ENCODE data around the gene CROCC.
"Not testable (repeated sequence)": the region's sequence is repeated elsewhere in the genome, so short reads cannot be mapped to it uniquely, and the experiment has no call there.

CROCC gene

DNA sequence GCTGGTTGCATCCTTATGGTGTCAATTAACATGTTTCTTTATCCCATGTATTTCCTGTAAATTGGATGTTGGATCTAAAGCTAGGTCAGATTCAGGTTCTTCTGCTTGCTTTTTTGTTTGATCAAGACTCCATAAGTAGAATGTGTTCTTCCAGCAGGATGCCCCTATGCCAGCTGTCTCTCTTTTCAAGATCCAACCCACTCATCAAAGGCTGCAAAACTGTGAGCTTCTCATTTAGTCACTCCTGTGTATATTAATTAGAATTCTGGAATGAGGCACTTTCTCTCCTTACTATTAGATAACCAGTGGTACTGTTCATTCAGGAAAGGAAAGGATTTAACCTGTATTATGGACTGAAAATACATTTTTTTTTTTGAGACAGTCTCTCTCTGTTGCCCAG lies 12.2 kb downstream of the CROCC start:
- in situ Hi-C loops (cut with HindIII; ENCODE audit: low sequenced_read_pairs): not testable (repeated sequence)

DNA sequence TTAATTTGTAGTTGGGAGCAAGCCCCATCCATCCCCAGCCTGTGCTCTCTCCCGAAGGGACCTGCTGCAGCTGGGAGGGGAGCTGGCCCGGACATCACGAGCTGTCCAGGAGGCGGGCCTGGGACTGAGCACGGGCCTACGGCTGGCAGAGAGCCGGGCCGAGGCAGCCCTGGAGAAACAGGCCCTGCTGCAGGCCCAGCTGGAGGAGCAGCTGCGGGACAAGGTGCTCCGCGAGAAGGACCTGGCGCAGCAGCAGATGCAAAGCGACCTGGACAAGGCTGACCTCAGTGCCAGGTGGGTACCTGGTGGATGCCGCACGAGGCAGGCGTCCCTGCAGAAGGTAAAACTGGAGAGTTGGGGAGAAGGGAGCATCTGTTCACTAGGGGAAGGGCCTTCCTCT lies 14.8 kb downstream of the CROCC start:
- in situ Hi-C loops (cut with HindIII; ENCODE audit: low sequenced_read_pairs): not testable (repeated sequence)

DNA sequence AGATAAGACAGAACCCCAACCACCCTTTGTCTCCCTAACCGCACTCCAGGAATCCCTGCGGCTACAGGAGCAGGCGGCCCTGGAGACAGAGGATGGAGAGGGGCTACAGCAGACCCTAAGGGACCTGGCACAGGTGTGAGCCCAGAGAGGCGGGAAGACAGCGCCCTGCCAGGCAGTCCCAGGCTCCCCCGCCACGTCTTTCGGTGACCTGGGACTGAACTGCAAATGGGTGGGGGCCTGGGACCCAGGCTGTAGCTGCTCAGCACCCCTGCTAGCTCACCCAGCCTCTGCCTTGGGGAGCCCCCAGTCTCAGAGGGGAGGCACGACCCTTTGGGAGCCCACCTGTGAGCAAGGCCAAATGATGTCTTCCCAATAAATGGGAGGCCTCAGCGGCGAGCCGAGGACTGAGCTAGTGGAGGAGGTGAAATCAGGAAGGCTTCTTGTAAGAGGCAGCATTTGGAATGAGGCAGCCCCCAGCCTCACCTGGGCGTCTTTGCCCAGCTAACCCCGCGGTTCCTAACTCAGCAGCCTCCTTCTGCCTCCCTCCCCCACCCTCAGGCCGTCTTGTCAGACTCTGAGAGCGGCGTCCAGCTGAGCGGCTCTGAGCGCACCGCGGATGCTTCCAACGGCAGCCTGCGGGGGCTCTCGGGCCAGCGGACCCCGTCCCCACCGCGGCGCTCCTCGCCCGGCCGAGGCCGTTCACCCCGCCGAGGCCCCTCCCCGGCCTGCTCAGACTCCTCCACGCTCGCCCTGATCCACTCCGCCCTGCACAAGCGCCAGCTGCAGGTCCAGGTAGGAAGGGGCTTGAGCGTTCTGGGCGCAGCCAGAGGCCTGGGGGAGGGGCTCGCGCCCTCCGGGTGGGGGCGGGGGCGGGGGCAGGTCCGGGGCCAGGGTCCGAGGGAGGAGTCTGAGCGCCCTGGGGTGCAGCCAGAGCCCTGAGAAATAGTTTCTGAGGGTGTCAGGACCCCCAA lies 16.9 kb downstream of the CROCC start:
- in situ Hi-C loops (cut with HindIII; ENCODE audit: low sequenced_read_pairs): no loop called here

DNA sequence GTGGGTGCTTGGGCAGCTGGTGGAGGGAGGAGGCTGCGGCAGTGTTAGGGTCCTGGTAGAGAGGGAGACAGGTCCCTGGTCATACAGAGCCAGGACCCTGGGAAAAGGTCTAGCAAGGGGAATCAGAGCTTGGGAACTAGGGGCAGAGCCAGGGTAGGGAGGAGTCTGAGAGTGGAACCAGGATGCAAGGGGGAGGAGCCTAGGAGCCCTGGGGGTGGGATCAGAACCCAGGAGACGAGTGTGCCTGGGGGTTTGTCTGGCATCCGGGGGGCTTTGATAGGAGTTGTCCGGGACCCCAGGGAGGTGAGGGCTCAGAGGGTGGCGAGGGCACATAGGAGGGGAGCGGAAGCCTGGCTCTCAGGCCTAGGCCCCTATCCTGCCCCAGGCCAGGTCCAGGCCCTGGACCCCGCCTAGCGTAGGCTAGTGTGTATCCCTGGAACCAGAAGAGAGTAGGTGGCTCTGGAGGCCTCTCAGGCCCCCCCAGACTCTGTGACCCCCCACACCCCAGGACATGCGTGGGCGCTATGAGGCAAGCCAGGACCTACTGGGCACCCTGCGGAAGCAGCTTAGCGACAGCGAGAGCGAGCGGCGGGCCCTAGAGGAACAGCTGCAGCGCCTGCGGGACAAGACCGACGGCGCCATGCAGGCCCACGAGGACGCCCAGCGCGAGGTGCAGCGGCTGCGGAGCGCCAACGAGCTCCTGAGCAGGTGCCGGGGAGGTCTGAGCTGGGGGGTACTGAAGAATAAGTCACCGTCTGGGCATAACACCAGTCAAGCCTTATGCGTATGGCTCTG lies 17.9 kb downstream of the CROCC start:
- in situ Hi-C loops (cut with HindIII; ENCODE audit: low sequenced_read_pairs): not testable (repeated sequence)

DNA sequence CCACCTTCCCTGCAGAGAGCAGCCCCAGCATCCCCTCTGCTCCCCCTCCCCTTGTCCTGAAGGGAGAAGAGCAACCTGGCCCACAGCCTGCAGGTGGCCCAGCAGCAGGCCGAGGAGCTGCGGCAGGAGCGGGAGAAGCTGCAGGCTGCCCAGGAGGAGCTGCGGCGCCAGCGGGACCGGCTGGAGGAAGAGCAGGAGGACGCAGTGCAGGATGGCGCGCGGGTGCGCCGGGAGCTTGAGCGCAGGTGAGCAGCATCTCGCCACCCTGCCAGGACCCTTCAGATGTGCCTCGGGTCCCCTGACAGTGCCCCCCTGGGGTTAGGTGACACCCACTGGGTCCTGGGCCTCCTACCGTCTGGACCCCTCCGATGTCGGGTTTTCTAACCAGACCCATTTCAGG lies 22.3 kb downstream of the CROCC start:
- in situ Hi-C loops (cut with HindIII; ENCODE audit: low sequenced_read_pairs): no loop called here

DNA sequence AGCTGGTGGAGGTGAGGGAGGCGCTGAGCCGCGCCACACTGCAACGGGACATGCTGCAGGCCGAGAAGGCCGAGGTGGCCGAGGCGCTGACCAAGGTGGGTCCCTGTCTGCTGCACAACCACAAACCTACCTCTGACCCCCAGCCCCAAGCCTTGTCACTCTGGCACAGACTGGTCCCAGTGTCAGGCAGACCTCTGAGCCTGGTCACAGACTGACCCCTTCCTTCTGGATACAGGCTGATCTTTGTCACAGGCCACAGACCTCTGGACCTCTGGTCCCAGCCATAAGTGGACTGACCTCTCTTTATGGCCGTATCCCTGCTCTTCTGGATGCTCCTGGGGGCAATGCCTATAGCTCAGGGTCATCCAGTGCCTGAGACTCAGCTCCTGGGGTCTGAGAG lies 23.8 kb downstream of the CROCC start:
- in situ Hi-C loops (cut with HindIII; ENCODE audit: low sequenced_read_pairs): not testable (repeated sequence)

DNA sequence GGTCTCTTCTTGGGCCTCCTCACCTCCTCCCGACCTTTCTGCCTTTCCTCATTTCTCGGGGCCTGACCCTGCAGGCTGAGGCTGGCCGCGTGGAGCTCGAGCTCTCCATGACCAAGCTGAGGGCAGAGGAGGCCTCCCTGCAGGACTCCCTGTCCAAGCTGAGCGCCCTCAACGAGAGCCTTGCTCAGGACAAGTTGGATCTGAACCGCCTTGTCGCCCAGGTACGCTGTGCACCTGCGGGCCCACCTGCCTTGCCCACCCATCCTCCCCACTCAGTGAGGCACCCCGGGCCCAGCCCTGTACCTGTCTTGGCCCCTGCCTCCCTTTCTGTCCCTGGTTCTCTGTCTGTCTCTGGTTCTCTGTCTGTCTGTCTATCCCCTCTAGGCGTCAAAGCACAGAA lies 24.5 kb downstream of the CROCC start:
- in situ Hi-C loops (cut with HindIII; ENCODE audit: low sequenced_read_pairs): not testable (repeated sequence)

DNA sequence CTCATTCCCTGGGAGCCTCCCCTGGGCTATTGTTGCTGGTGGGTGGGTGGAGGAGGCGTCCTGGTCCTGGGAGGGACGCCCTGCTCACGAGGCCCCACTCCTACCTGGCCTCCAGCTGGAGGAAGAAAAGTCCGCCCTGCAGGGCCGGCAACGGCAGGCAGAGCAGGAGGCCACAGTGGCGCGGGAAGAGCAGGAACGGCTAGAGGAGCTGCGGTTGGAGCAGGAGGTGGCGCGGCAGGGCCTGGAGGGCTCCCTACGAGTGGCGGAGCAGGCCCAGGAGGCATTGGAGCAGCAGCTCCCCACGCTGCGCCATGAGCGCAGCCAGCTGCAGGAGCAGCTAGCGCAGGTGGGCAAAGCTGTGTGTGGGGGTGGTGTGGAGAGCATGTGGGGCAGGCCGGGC lies 24.9 kb downstream of the CROCC start:
- in situ Hi-C loops (cut with HindIII; ENCODE audit: low sequenced_read_pairs): no loop called here

DNA sequence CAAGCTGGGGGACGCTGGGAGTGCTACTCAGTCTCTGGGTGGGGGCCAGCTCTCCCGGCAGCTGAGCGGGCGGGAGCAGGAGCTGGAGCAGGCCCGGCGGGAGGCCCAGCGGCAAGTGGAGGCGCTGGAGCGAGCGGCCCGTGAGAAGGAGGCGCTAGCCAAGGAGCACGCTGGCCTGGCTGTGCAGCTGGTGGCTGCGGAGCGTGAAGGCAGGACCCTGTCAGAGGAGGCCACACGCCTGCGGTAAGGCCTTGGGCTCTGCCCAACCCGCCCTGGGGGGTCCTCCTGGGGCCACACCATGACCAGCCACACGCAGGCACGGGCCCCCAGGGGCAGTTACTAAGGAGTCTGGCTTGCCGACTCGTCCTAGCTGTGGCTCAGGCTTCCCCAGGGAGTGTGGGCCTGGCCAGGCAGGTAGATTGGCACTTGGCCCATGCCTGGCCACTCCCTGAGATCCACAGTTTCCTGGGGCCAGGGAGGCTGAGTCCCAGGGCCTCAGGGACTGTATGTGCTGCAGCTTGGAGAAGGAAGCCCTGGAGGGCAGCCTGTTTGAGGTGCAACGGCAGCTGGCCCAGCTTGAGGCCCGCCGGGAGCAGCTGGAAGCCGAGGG lies 26.7 kb downstream of the CROCC start:
- in situ Hi-C loops (cut with HindIII; ENCODE audit: low sequenced_read_pairs): not testable (repeated sequence)

DNA sequence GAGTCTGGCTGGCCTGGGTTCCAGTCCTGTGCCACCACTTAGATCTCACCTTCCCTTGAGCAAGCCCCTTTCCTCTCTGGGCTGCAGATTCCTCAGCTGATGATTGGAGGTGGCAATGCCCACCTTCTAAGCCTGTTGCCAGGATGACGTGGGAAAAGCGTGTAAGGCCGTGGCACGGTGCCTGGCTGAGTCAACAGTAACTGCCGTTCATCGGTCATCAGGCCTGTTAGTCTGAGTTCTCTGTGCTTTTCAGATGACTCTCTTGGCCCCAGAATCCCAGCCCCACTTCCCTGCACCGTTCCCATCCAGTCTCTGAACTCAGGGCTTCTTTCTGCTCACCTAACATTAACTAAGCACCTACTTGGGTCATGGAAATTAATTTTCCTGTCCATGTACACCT lies 27.3 kb downstream of the CROCC start:
- in situ Hi-C loops (cut with HindIII; ENCODE audit: low sequenced_read_pairs): not testable (repeated sequence)

DNA sequence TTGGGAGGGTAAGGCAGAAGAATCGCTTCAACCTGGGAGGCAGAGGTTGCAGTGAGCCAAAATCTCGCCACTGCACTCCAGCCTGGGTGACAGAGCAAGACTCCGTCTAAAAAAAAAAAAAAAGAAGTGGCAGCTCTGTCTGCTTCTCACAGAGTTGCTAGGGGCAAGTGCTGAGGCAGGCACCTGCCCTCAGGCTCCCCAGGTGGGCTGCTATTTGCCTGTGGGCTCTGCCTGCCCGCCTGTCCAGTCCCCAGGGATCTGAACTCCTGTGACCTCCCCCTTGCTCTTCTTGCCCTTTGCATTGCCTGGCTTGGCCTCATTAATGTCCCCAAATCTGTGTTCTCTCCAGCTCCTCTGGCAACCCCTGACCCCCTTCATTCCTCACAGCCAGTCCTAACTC lies 30.6 kb downstream of the CROCC start:
- in situ Hi-C loops (cut with HindIII; ENCODE audit: low sequenced_read_pairs): loop anchor here (10.0 kb wide), 1 partner anchor 62 kb away; the partner anchor contains the start of gene ATP13A2

DNA sequence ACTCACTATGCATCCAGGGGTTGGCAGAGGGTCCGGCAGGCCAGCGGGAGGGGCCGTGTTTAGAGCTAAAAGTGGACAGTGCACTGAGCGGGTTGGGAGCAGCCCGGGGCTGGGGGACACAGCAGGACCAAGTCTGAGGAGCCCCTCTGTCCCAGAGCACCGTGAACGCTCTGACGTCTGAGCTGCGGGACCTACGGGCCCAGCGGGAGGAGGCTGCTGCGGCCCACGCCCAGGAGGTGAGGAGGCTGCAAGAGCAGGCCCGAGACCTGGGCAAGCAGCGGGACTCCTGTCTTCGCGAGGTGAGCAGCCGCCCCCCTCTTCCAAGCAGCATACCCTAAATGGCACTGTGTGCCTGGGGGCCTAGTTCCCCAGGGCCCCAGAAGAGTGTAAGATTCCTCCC lies 32.8 kb downstream of the CROCC start:
- in situ Hi-C loops (cut with HindIII; ENCODE audit: low sequenced_read_pairs): loop anchor here (10.0 kb wide), 1 partner anchor 60 kb away; the partner anchor contains the start of gene ATP13A2

DNA sequence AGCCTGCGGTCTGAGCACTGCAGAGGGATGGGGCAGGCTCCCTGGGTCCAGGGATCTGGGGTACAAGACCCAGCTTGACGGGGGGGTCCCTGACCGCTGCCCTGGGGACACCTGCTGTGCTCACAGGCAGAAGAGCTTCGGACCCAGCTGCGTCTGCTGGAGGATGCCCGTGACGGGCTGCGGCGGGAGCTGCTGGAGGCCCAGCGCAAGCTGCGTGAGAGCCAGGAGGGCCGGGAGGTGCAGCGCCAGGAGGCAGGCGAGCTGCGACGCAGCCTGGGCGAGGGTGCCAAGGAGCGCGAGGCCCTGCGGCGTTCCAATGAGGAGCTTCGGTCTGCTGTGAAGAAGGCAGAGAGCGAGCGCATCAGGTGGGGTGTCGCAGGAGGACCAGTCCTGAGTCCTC lies 33.5 kb downstream of the CROCC start:
- in situ Hi-C loops (cut with HindIII; ENCODE audit: low sequenced_read_pairs): loop anchor here (10.0 kb wide), 1 partner anchor 60 kb away; the partner anchor contains the start of gene ATP13A2

DNA sequence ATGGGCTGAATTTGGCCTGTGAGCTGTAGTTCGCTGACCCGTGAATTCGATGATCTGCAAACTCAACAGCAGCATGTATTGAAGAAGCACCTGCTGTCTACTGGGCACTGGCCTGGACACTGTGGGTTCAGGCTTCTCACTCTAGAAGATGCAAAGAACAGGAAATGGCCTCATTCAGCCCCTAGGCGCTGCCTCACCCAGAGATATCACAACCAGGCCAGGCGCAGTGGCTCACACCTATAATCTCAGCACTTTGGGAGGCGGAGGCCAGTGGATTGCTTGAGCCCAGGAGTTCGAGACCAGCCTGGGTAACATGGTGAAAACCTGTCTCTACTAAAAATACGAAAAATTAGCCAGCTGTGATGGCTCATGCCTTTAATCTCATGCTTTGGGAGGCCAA lies 35.0 kb downstream of the CROCC start:
- in situ Hi-C loops (cut with HindIII; ENCODE audit: low sequenced_read_pairs): loop anchor here (10.0 kb wide), 1 partner anchor 58 kb away; the partner anchor contains the start of gene ATP13A2

DNA sequence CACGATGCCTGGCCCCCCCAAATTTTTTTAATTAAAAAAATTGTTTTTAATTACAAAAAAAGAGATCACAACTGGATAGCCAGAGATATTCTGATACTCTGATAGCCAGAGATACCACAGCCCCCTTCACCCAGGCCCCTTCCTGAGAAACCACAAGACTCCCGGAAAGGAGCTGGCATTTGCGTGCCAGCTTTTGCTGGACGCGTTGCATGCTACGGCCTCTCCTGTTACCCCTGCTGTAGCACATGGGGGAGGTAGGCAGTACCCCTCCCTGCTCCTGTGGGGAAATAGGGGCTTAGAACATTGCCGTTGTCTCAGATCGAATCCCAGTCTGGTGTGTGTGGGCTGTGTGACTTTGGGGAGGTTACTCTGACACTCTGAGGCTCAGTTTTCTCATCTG lies 36.0 kb downstream of the CROCC start:
- in situ Hi-C loops (cut with HindIII; ENCODE audit: low sequenced_read_pairs): loop anchor here (10.0 kb wide), 1 partner anchor 57 kb away; the partner anchor contains the start of gene ATP13A2

DNA sequence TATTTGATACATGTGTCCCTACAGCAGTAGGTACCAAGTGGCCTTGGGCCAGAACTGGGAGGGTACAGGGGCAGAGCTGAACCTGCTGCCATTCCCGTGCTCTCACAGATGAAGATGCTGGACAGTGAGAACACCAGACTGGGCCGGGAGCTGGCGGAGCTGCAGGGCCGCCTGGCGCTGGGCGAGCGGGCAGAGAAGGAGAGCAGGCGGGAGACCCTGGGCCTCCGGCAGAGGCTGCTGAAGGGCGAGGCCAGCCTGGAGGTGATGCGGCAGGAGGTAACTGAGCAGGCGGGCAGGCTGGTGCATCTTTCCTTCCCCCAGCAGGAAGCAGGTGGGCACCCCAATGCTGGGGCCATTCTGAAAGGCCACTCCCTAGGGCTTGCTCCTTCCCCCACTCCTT lies 36.7 kb downstream of the CROCC start:
- in situ Hi-C loops (cut with HindIII; ENCODE audit: low sequenced_read_pairs): loop anchor here (10.0 kb wide), 1 partner anchor 56 kb away; the partner anchor contains the start of gene ATP13A2

DNA sequence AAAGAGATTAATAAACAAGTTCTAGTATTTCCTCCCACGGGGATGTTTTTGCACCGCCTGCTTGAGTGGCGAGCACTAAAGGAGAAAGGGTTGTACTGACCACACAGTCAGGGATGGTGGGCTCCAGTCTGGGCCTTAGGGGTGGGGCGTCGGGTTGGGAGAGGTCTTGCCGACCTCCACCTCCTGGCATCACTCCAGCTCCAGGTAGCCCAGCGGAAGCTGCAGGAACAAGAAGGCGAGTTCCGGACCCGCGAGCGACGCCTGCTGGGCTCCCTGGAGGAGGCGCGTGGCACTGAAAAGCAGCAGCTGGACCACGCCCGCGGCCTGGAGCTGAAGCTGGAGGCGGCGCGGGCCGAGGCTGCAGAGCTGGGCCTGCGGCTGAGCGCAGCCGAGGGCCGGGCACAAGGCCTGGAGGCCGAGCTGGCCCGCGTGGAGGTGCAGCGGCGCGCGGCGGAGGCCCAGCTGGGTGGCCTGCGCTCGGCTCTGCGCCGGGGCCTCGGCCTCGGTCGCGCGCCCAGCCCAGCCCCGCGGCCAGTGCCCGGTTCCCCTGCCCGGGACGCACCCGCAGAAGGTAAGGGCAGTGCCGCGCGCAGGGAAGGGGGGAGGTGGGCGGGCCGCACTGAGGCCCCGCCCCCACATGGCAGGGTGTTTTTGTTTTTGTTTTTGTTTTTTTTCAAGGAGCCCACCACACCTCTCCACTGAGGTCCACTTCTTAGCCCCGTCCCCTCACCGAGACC lies 39.0 kb downstream of the CROCC start:
- in situ Hi-C loops (cut with HindIII; ENCODE audit: low sequenced_read_pairs): no loop called here

DNA sequence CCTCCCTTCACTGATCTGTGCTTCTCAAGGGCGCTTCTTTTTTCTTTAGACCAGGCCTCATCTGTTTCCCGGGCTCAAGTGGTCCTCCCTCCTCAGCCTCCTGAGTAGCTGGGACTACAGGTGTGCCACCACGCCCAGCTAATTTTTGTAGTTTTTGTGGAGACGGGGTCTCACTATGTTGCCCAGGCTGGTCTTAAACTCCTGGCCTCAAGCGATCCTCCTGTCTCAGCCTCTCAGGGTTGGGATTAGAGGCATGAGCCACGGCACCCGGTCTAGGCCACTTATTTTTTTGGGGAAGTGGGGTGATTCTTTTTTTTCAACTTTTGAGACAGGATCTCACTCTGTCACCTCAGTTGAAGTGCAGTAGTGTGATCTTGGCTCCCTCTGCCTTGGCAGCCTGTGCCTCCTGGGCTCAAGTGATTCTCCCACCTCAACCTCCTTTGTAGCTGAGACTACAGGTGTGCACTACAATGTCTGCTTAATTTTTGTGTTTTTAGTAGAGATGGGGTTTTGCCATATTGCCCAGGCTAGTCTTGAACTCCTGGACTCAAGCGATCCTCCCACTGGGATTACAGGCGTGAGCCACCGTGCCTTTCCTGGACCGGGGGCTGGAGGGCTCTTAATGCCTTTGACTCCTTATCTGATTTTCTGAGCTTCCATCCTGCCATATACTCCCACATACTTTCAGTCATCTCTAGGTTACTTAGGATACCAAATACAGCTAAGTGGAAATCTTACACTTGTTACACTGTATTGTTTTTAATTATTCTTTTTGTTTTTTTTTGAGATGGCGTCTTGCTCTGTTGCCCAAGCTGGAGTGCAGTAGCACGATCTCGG lies 39.8 kb downstream of the CROCC start:
- in situ Hi-C loops (cut with HindIII; ENCODE audit: low sequenced_read_pairs): no loop called here

DNA sequence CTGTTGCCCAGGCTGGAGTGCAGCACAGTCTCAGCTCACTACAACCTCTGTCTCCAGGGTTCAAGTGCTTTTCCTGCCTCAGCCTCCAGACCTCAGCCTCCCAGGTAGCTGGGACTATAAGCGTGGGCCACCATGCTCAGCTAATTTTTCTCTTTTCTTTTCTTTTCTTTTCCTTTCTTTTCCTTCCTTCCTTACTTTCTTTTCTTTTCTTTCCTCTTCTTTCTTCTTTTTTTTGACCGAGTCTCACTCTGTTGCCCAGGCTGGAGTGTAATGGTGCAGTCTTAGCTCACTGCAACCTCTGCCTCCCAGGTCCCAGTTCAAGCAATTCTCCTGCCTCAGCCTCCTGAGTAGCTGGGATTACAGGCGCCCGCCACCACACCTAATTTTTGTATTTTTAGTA lies 42.4 kb downstream of the CROCC start:
- in situ Hi-C loops (cut with HindIII; ENCODE audit: low sequenced_read_pairs): not testable (repeated sequence)
